EL (cell line): ENCODE results near the gene DNLZ.
A peak's percentile ranks its signal among the peaks of the same experiment; 100 is the strongest.

Experiments
- DNase-seq: peaks from one replicate; pipeline ENCODE4 v3.0.0-alpha.2; 2016

DNLZ gene

GRCh38 chr9:136374183-136374575, 10.6 kb upstream of the DNLZ start:
- DNase-seq = no peak

GRCh38 chr9:136373300-136374182, 10.0 kb upstream of the DNLZ start, which contains the start of gene CARD9:
TSS of gene CARD9 (minus strand) at chr9:136373669. CDS start at chr9:136372078, 1,591 bp downstream.
- DNase-seq = no peak

DNA sequence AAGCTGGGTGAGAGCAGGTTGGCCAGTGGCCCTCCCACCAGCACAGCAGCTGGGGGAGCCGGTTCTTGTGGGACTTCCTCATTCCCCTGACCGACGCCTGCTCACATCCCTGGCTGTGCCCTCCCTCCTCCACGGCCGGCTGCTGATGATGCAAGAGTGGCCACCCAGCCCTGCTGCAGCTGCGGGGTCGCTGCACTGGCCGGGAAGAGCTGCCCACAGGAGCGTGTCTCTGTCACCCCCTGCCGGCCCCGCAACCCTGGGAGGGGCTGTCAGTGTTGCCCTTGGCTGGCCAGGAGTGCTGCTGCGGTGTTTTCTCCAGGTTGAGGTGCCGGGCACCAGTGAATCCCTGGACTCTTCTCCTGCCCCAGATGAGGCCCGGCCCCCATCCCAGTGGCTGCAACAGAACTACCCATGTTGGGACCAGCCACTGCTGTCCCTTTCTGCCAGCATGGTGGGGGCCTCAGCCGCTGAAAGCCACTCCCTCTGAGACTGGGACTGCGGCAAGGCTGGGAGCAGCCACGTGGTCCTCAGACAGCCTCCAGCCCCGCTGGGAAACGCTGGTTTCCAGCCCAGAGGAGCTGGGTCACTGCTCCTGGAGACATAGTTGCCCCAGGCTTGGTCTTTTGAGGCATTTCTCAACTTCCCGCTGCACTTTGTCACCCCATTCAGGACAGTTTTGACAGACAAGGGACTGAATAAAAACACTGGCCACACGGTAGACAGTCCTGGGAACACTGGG, 9.2 kb upstream of the DNLZ start:
- DNase-seq = peak; percentile 87

- no peak for DNase-seq
Observed at GRCh38 chr9:136372006-136372405, 8.5 kb upstream of the DNLZ start.

DNA sequence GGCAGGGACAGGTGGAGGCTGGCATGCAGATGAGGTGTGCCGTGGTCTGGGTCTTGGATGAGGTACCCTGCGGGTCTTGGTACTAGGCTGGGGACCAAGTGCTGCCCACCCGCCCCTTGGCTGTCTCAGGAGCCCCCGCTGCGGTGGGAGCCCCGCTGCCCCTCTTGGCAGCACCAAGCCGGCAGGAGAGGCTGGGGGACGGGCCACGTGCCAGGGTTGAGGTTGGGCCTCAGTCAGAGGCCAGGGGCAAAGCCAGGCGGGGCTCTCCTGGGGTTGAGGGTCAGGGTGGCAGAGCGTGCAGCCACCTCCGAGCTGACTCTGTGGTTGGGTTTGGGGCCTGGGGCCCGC, 8.0 kb upstream of the DNLZ start:
- no peak for DNase-seq

DNA sequence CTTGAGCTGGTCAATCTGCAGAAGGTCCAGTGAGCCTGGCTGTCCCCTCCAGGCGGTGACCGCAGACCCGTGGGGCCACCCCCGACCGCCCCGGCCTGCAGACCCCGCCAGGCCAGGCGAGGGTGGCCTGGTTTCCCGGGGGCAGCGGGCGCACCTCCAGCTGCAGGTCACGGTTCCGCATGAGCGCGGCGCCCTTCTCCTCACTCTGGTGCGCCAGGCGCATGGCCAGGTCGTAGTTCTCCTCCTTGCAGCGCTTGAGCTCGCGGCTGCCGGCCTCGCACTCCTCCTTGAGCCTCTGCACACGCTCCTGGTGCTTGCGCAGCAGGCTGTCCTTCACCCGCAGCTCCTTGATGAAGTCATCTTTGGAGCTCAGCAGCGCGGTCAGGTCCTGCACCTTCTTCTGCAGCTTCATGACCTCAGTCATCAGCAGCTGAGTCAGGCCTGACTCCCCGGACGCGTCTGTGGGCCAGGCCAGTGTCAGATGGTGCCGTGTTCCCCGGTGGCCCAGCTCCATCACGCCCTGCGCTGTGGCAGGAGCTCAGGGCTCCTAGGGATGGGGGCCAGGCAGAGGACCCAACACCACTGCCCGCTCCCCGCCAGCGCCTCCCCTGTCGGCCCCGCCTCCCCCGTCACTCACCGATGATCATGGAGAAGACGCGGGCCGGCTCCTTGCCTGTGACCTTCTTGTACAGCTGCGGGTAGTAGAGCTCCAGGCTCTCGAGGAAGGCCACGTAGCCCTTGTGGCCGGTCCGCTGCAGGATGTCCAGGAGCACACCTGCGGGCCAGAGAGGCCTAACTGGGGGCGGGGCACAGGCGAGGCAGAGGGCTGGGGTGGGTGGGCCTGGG, 7.4 kb upstream of the DNLZ start:
- peak; percentile 65 for DNase-seq

GRCh38 chr9:136370037-136370436, 6.5 kb upstream of the DNLZ start:
- DNase-seq = no peak

- DNase-seq = no peak
Observed at GRCh38 chr9:136368190-136368589, 4.6 kb upstream of the DNLZ start.

DNA sequence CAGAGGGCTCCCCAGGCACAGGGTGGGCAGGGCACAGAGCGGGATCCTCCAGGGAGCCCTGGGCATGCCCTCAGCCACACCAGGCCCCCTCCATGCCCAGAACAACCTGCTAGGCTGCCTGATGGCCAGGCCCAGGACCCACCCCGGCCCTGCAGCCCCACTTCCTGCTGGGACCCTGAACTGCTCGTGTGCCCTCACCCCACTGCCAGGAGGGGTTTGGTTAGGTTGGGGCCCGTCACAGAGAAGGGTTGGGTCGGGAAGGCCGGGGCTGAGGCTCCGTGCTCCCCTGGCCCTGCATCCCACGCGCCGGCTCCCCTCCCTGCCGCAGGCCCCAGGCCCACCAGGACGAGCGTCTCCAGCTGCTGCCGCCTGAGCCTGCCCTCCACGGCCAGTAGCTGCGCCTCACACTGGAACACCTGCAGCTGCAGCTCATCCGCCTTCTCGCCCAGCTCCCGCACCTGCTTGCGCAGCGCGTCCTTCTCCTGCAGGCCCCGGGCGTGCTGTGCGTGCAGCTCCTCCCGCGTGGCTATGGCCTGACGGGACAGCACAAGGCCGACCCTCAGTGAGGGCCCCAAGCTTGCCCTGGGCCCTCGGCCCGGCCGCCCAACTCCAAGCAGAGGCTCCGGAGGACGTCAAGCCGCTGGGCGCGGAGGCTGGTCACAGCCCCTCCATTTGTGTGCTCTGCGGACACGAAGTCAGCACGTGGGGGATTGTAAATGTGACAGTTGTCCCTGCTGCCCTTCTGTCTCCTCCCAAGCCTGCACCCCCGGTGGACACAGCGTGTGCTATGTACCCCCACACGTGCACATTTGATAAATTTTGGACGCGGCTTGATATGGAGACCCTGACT, 4.0 kb upstream of the DNLZ start:
- DNase-seq = no peak

- DNase-seq = no peak
Observed at GRCh38 chr9:136366826-136367225, 3.3 kb upstream of the DNLZ start.

GRCh38 chr9:136365775-136366222, 2.3 kb upstream of the DNLZ start:
- no peak for DNase-seq

- DNase-seq = no peak
Observed at GRCh38 chr9:136364942-136365774, 1.6 kb upstream of the DNLZ start.

GRCh38 chr9:136363949-136364748, 605 bp upstream of the DNLZ start:
- no peak for DNase-seq

GRCh38 chr9:136362450-136362784, 1.1 kb downstream of the DNLZ start:
- no peak for DNase-seq

GRCh38 chr9:136361754-136362449, 1.6 kb downstream of the DNLZ start:
- DNase-seq = no peak

DNA sequence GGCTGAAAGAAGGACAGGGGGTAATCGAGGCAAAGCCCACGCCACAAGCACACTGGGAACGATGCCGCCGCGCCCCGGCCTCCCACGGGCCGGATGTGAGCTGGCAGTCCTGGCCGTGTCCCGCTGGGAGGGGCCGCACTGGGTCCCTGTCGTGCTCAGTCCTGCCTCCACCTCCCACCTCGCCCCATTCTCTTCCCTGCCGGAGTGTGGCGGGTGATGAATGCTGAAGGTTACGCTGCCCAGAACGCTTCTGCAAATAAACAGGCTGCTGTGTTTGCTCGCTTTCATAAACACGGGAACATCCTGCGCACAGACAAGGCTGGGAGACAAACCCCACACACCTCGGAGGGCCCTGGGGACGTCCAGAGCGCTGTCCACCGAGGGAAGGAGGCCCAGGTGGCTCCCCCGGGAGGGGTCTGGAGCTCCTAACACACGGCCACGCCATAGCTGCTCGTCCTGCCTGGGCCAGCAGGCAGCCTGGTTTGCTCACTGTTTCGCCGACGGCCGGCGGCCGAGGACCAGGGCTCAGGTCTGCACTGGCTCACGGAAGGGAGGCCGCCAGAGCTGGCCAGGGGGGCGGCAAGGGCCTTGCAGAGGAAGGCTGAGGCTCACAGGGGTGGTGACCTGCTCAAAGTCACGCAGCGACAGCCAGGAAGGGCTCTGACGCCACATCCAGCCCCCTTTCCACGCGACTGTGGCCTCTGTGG, 2.3 kb downstream of the DNLZ start:
- DNase-seq = peak; percentile 46

GRCh38 chr9:136359774-136360718, 3.5 kb downstream of the DNLZ start:
- no peak for DNase-seq

- DNase-seq = no peak
Observed at GRCh38 chr9:136358888-136359287, 4.7 kb downstream of the DNLZ start.
